Activated T-helper 1 cell treated with Interleukin-2 at 50 U/mL for 16 hours (primary cell): ENCODE results near the gene IFT88.
"Not testable (repeated sequence)": the region's sequence is repeated elsewhere in the genome, so short reads cannot be mapped to it uniquely, and the experiment has no call there.

ENCODE experiments used
- DNase-seq: peaks from one replicate; pipeline ENCODE4 v3.0.0-alpha.2; 2020; ENCODE audit warnings: low read depth

The IFT88 gene

GRCh38 chr13:20636079-20636478 lies 69.1 kb downstream of the IFT88 start:
- no peak for DNase-seq

GRCh38 chr13:20637811-20638210 lies 70.9 kb downstream of the IFT88 start:
- DNase-seq, result no peak

GRCh38 chr13:20647758-20648157 lies 80.8 kb downstream of the IFT88 start:
- DNase-seq, result no peak

GRCh38 chr13:20652946-20653345 lies 86.0 kb downstream of the IFT88 start:
- DNase-seq, result no peak

- DNase-seq, result no peak
These were observed 87.2 kb downstream of the IFT88 start for GRCh38 chr13:20654156-20654555.

GRCh38 chr13:20658451-20659040 lies 91.6 kb downstream of the IFT88 start:
- DNase-seq, result no peak

GRCh38 chr13:20664351-20664750 lies 97.4 kb downstream of the IFT88 start:
- no peak for DNase-seq

GRCh38 chr13:20666948-20667347 lies 100.0 kb downstream of the IFT88 start:
- no peak for DNase-seq

GRCh38 chr13:20667857-20668437 lies 101.0 kb downstream of the IFT88 start:
- DNase-seq, result no peak

- no peak for DNase-seq
These were observed 102.2 kb downstream of the IFT88 start for GRCh38 chr13:20669162-20669561.

- DNase-seq, result no peak
These were observed 104.8 kb downstream of the IFT88 start for GRCh38 chr13:20671789-20672188.

GRCh38 chr13:20672772-20673171 lies 105.8 kb downstream of the IFT88 start:
- DNase-seq, result no peak

- no peak for DNase-seq
These were observed 106.8 kb downstream of the IFT88 start for GRCh38 chr13:20673715-20674114.

GRCh38 chr13:20676213-20676612 lies 109.3 kb downstream of the IFT88 start:
- no peak for DNase-seq

- DNase-seq, result not testable (repeated sequence)
These were observed 111.6 kb downstream of the IFT88 start for GRCh38 chr13:20678606-20679005.

- no peak for DNase-seq
These were observed 112.9 kb downstream of the IFT88 start for GRCh38 chr13:20679879-20680278.

- no peak for DNase-seq
These were observed 113.6 kb downstream of the IFT88 start for GRCh38 chr13:20680416-20681080.

- DNase-seq, result not testable (repeated sequence)
These were observed 114.5 kb downstream of the IFT88 start for GRCh38 chr13:20681481-20681880.

- DNase-seq, result no peak
These were observed 115.1 kb downstream of the IFT88 start for GRCh38 chr13:20682061-20682460.

- DNase-seq, result no peak
These were observed 117.1 kb downstream of the IFT88 start for GRCh38 chr13:20684041-20684440.

GRCh38 chr13:20684546-20684945 lies 117.6 kb downstream of the IFT88 start:
- no peak for DNase-seq

GRCh38 chr13:20685092-20685491 lies 118.1 kb downstream of the IFT88 start:
- DNase-seq, result no peak

- DNase-seq, result no peak
These were observed 119.2 kb downstream of the IFT88 start for GRCh38 chr13:20686167-20686566.
